Forelimb muscle (tissue), 1 donor: ENCODE data around the gene PREPL. TPM values are rescaled to one million over a fixed set of nuclear protein-coding genes. Genes with fewer than 3 reads are reported as not detected.
"Not testable (repeated sequence)": the region's sequence is repeated elsewhere in the genome, so short reads cannot be mapped to it uniquely, and the experiment has no call there.

Experiments used
- DNase-seq: peaks from one replicate; pipeline ENCODE4 v3.0.0-alpha.2; 2013; ENCODE audit warnings: low read depth
- polyA plus RNA-seq: library from polyadenylated mRNA; unstranded; fragments of 120-200 nt; gene quantifications from one replicate; pipeline ENCODE4 v1.2.1, GENCODE V29; 2013; ENCODE audit not compliant: insufficient read length

The PREPL gene
- polyA plus RNA-seq = 177 TPM

DNA sequence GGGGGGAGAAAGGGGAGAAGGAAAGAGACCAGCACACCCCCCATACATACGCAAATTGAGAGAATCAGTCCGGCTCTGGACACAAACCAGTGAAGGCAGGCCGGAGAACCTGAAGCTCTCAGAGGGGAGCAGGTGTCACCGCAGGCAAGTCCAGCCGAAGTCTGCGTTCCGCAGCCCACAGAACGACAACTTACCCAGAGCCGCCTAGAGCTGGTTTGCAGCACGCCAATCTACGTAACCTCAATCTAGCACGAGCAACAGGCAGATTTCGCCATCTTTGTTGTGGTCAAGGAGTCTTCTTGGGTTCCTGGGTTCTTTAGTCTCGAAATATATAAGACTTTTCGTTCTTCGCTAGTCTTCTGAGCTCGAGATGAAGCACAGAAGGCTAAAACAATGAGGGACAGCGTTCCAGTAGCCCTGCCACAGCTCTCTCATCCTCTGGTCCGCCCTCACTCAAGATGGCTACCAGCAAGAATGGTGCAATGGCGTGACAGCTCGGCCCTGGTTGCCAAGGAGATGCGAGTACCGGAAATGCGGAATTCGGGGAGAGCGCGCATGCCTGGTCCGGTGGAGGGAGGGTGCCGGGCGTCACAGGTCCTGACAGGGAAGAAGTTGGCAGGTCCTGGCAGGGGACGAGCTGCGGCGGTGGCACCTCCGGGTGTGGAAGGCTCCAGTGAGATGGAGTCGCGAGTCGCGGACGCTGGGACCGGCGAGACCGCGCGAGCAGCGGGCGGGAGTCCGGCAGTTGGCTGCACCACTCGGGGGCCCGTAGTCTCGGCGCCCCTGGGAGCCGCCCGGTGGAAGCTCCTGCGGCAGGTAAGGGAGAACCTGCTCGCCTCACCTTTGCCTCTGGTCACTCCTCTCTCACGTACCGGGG is at the start of gene PREPL, which contains the start of gene CAMKMT:
Gene PREPL (minus strand): TSS at position 165 of the 877 bp plus-strand sequence. CDS start 15,152 bp downstream, outside the sequence.
Gene CAMKMT (plus strand): TSS at position 618 of the 877 bp plus-strand sequence.
- peak; percentile 96 for DNase-seq

DNA sequence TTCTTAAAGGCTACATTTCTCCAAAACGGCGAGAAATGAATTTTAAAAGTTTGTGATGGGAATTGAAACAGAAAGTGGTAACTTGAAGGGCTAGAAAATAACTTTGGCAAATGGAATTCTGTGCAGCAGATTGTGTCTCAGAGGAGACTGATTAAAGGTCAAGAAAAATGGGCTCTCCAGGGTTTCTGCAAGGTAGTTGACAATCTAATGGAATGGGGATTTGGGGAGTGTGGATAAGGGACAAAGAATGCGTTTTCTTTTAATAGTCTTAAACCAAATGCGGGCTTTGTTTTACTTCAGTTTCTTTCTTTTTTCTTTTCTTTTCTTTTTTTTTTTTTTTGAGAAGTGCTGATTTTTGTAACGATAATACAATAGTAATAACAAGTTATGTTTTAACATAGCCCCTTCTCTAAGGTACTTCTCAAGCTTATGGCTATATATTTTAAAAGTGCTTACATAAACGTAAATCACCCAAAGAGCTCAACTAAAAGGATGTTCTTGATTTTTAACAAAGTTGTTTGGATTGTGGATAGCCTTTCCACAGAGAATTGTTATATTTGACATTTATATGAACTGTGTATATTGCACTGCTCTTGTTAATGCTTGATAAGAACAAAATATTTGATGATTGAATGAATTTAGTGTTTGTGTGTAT is 37.1 kb upstream of the PREPL start:
- DNase-seq = no peak

DNA sequence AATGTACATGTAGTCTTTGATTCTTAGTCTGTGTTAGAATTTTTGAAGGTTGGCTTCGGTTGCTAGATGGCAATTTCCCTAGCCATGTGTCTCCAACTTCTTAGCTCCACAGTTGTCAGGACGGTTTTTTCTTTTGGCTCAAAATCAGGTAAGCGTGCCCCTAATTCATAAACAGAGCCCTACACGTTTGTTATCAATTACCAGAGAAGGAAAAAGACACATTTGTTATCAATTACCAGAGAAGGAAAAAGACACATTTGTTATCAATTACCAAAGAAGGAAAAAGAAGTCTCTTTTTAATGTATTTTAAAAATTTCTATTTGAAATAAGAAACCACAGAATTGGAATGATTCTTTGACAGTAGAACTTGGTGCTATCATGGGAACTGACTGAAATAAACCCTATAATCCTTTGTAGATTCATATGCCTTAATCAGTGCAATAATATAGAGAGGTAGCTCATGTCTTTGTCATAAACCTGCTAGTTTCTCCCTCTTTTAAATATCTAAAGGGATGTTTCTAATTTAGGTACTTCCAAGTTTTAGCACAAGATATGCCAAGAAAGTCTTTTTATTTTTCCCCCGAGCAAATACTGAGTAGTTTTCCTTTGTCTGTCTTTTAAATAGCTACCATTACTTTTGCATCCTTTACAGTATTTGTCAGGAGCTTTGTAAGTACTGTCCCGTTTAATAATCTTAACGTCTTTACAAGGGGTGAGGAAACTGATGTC is 36.3 kb upstream of the PREPL start:
- DNase-seq = peak; percentile 8

DNA sequence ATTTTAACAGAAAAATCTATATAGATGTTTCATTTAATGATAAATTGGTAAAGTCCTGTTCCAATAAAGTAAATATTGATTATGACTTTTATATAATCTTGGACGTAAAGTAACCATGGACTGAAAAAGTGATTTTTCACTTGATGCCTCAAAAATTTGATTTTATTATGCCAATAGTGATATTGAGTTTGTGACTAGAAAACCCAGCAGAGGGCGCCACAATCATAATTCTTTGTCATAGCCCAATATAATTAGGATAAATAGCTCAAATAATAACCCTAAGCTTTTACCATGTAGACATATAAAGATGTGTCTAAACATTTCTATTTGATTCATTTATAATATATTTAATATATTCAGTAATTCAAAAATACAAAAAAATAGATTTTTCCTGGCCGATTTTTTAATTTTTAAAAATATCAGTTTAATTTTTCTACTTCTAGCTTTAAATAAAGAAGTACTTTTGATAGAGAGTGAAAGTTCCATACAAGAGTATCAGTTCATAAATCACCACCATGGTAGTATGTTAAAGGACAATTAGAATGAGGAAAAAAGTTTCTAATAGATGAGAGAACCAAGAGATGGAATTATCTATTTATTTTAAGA is 31.1 kb upstream of the PREPL start:
- no peak for DNase-seq

DNA sequence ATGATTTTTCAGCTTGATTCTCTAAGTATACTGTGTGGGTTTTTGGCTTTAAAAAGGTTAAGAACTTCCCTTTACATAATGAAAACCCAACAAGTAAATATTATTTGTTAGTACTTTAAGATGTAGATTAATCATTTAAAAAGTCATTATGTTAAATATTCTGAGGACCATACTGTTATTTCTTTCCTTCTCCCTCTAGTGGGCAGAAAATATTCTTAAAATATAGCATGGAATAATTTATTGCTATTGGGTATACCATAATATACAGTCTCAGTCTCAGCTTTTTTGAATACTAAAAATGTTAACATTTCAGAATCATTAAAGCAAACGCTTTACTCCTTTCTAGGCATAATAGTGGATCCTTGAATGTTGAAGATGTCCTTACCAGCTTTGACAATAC is 28.6 kb upstream of the PREPL start:
- DNase-seq = no peak

DNA sequence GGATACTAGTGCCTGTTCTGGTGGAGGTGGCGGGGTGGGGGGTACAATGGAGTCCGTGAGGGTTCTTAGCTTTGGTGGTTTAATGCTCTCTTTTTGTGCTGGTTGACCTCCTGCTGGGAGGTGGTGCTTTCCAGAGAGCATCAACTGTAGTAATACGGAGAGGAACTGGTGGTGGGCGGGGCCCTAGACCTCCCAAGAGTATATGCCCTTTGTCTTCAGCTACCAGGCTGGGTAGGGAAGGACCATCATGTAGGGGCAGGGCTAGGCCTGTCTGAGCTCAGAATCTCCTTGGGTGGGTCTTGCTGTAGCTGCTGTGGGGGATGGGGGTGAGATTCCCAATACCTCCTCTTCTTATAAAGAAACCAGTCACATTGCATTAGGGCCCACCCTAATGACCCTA is 27.6 kb upstream of the PREPL start:
- no peak for DNase-seq

GRCh38 chr2:44385226-44385625 is 23.9 kb upstream of the PREPL start:
- DNase-seq = not testable (repeated sequence)

DNA sequence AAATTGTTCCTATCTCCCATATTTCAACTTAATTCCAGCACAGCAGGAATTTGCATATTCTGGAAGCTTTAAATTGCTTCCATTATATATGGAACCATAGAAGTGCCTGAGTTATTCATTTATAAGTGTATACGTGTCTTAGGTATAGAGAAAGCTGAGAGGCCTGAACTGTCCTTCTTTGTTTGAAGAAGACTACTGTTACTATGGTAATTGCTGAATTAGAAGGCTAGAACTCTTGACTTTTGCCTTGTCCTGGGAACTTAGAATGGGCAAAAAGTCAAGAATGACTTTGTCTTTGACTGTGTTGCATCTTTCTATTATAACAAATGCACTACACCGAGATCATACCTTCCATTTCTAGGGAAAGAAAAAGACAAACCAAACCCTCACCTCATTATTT is 16.2 kb upstream of the PREPL start:
- DNase-seq = no peak

DNA sequence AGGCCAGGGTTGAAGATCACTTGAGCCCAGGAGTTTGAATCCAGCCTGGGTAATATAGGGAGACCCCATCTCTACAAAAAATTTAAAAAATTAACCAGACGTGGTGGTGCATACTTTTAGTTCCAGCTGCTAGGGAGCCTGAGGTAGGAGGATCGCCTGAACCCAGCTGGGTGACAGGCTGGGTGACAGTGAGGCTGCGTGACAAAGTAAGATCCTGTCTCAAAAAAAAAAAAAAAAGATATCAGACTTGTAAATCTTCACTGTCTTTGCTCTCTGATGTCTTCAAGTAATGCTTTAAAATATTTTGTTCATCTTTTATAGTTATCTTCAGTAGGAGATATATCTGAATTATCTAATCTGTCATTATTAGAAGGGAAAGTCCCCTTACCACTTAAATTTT is 11.0 kb upstream of the PREPL start:
- DNase-seq = no peak

GRCh38 chr2:44371445-44371844 is 10.2 kb upstream of the PREPL start:
- no peak for DNase-seq

GRCh38 chr2:44369392-44369791 is 8.1 kb upstream of the PREPL start:
- no peak for DNase-seq

DNA sequence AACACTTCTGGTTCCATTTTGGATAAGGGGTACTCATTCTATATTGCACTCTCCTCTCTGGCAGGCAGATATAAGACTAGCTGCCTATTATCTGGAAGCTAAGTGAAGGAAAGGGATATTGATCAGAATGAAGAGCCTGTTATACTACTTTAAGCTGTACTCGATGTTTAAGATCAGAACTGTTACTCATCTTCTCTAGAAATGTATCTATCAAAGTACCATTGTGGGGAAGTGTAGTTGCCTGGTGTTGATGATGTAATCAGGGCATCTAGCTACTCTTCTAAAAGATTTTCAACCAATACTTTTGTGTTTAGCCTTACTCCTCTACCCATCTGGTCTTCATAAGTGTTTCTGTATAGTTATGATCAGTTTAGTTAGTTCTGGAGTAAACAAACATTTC is 6.3 kb upstream of the PREPL start:
- no peak for DNase-seq

DNA sequence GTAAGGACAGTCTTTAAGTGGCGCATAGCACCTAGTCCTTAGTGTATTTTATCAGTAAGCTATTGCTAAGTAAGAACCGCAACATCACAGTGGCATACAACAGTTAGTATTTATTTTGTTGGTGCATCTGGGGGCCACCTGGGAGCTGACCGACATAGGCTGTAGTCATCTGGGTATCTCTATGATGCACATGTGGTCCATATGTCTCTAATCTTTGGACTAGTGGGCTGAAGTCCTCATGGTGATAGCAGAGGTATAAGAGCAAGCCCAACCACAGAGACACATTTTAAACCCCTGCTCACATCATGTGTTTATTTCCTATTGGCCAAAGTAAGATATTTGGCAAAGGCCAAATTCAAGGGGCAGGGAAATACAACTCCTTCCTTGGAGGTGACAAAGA is 3.3 kb upstream of the PREPL start:
- DNase-seq = no peak

DNA sequence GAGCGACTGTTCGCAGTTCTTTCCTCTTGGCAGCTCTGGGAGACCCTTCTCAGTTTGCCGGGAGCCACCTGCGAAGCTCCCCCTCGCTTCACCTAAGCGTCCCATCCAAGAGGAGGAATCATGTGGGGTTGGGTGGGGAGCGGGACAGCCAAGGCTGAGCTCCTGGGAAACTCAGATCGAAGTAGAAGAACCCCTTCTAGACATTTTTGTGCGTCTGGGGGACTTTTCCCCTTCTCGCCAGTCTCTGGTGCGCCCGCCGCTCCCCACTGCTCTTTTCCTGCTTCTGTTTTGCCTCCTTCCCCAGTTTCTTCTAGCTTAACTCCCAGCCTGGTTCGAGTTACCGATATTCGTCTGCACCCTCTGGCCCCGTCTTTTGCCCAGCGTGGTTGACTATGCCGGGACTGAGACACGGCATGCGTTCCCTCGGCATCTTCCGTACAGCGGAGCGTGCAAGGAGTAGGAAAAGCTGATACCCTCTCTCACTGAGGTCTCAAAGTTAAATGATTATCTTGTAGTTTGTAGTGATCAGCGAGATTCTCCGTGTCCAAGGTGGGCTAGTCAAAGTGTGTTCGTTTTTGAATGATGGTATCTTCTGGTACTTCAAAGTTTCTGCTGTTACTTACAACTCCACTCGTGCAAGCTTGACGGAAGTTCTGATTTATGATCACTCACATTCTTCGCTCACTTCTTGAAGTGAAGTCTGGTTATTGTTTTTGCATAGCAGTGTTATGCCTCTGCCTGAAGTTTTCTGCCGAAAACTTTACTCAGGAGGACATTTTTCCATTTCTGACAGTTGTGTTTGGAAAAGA is 1.1 kb upstream of the PREPL start:
- no peak for DNase-seq

DNA sequence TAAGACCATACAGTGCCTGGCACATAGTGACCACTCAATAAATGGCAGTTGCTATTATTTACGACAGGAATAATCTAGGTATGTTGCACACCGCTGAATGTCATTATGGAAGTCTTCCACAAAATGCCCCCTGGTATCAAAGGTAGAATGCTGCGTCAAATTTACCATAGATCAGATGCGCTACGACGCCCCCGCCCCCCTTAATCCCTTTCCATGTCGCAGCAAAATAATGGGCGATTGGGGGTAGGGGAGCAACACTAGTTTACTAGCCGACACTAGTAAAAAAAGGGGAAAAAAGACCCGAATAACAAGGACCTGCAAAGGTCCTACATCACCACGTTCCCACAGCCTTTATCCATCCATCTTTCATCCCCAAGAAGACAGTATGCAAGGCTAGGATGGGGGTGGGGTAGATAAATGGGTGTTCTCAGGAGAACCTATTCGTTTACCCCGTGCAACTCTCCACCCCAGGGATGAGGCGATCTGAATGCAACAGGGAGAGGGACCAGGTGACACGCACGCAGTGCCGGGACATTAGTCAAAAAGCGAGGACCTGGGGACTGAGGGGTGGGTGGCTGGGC is 455 bp downstream of the PREPL start:
- no peak for DNase-seq

DNA sequence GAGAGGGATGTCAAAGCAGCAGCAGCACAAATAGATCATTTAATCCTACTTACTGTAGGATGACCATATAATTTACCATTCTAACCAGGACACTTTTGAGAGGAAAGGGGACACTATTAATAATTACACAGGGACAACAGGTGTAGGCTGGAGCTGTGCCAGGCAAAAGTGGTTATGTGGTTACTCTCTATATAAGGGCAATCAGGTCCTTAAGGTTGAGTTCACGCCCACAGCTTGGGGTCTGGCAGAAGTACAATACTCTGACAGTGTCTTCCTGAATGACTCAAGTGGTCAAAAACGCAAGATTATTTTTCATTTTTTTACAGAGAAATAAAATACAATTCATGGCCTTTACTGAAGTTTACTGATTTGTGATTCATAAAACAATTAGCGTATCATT is 2.8 kb downstream of the PREPL start:
- DNase-seq = no peak

- DNase-seq = no peak
Measured at GRCh38 chr2:44354761-44355160, 6.5 kb downstream of the PREPL start.

- DNase-seq = no peak
Measured at GRCh38 chr2:44352510-44352909, 8.8 kb downstream of the PREPL start.

DNA sequence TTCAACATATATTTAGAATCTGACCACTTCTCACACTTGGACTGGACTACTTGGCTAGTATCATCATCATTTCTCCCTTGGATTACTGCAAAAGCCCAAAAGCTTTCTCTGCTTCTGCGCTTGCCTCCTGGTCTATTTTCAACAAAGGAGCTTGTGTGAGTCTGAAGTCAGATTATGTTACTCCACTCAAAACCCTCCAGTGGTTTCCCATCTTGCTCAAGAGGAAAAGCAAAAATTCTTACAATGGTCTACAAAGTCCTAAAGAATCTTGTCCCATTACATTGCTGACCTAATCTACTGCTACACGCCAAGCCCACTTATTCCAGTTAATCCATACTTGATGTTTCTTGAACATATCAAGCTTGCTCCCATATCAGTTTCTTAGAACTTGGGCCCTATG is 9.6 kb downstream of the PREPL start:
- no peak for DNase-seq

GRCh38 chr2:44351088-44351487 is 10.2 kb downstream of the PREPL start:
- no peak for DNase-seq

DNA sequence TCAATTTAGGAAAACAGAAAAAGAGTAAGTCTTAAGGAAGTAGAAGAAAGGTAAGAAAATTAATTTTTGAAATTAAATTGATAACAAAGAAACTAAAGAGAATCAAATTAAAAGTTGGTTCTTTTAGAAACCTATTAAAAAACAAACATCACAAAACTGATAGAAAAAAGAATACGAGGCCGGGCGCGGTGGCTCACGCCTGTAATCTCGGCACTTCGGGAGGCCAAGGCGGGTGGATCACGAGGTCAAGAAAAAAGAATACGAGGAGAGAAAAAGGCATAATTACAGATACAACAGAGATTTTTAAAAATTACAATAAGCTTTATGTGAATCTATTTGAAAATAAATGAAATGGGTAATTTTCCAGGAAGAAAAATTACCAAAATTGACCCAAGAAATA is 11.8 kb downstream of the PREPL start:
- DNase-seq = no peak
